ENCODE results near the gene ZBTB21.

DNA sequence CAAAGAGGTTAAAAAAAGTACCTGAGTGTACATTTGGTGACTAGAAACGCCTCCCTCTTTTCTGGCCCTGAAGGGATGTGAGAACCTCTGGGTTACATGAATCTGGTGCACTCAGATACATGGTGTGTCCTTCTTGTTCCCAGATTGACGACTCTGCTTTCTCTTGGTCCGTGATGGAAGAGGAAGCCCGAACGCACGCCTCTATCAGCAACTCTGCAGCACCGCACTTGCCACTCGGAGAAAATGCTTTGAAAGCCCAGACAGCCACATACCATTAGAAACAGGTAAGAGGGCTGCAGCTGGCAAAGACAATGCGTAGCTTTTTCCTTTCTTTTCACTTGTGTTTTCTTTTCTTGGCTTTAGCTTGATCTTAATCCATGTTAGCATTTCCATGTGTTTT lies 21.1 kb upstream of the ZBTB21 start:
- TF ChIP-seq, protein P1, sequence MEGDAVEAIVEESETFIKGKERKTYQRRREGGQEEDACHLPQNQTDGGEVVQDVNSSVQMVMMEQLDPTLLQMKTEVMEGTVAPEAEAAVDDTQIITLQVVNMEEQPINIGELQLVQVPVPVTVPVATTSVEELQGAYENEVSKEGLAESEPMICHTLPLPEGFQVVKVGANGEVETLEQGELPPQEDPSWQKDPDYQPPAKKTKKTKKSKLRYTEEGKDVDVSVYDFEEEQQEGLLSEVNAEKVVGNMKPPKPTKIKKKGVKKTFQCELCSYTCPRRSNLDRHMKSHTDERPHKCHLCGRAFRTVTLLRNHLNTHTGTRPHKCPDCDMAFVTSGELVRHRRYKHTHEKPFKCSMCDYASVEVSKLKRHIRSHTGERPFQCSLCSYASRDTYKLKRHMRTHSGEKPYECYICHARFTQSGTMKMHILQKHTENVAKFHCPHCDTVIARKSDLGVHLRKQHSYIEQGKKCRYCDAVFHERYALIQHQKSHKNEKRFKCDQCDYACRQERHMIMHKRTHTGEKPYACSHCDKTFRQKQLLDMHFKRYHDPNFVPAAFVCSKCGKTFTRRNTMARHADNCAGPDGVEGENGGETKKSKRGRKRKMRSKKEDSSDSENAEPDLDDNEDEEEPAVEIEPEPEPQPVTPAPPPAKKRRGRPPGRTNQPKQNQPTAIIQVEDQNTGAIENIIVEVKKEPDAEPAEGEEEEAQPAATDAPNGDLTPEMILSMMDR (conservative IDR thresholded peaks at IDR 0.05 in 1 of 2, IDR thresholded peaks at IDR 0.05 in 1 of 2; ENCODE audit: low read depth in 1 of 2, low read length in 2 of 2), result no peak
- TF ChIP-seq EZH2 (IDR thresholded peaks at IDR 0.05; ENCODE audit: low read length, missing control alignments), result no peak
